ACC112 (cell line): ENCODE measurements around the gene KLF2.

Experiments
- H2AFZ ChIP-seq: fragments of 200-600 bp; sonication (generic); one replicate; pipeline ENCODE4 v1.6.0; 2017; ENCODE audit warnings: antibody characterized with exemption, low read length; ENCODE audit not compliant: unreplicated experiment
- H3K27ac ChIP-seq: fragments of 200-600 bp; sonication (generic); 2 replicates; pipeline ENCODE4 v1.5.1; 2014; ENCODE audit warnings: low read depth, mild to moderate bottlenecking, antibody characterized with exemption, low read length, moderate library complexity
- H3K27me3 ChIP-seq: fragments of 200-600 bp; sonication (generic); 2 replicates; pipeline ENCODE4 v1.6.1; 2014; ENCODE audit warnings: mild to moderate bottlenecking, antibody characterized with exemption, low read length, moderate library complexity, mixed read lengths; ENCODE audit not compliant: insufficient read depth
- H3K36me3 ChIP-seq: fragments of 200-600 bp; sonication (generic); 2 replicates; pipeline ENCODE4 v1.6.1; 2016; ENCODE audit warnings: mild to moderate bottlenecking, antibody characterized with exemption, low read length, moderate library complexity, mixed read lengths; ENCODE audit not compliant: insufficient read depth
- H3K4me1 ChIP-seq: fragments of 200-600 bp; sonication (generic); one replicate; pipeline ENCODE4 v1.6.1; 2016; ENCODE audit warnings: low read length, mixed read lengths; ENCODE audit not compliant: insufficient read depth, unreplicated experiment, control insufficient read depth
- H3K4me3 ChIP-seq: fragments of 200-600 bp; sonication (generic); 2 replicates; pipeline ENCODE4 v1.5.1; 2014; ENCODE audit warnings: mild to moderate bottlenecking, low read depth, low read length
- H3K79me2 ChIP-seq: fragments of 200-600 bp; sonication (generic); one replicate; pipeline ENCODE4 v1.6.0; 2016; ENCODE audit warnings: low read length; ENCODE audit not compliant: control insufficient read depth, unreplicated experiment, insufficient read depth

The KLF2 gene

GRCh38 chr19:16349551-16350152 lies 25.0 kb downstream of the KLF2 start:
- H3K27ac ChIP-seq = no peak overlapping the region
- H3K4me3 ChIP-seq = no peak overlapping the region
- H3K79me2 ChIP-seq = no peaks in the 10 kb centered on the region
- H3K36me3 ChIP-seq = no peaks in the 10 kb centered on the region
- H3K4me1 ChIP-seq = no peaks in the 10 kb centered on the region
- no peaks in the 10 kb centered on the region for H3K27me3 ChIP-seq
- no peak overlapping the region for H2AFZ ChIP-seq

- Histone ChIP-seq H3K4me1 (no peaks in the 10 kb centered on the region), H3K36me3 (no peaks in the 10 kb centered on the region), H3K27ac (no peak overlapping the region), H3K4me3 (no peak overlapping the region), H3K79me2 (no peaks in the 10 kb centered on the region), H3K27me3 (no peaks in the 10 kb centered on the region), H2AFZ (no peak overlapping the region)
Measured at GRCh38 chr19:16351133-16351809, 26.6 kb downstream of the KLF2 start.

DNA sequence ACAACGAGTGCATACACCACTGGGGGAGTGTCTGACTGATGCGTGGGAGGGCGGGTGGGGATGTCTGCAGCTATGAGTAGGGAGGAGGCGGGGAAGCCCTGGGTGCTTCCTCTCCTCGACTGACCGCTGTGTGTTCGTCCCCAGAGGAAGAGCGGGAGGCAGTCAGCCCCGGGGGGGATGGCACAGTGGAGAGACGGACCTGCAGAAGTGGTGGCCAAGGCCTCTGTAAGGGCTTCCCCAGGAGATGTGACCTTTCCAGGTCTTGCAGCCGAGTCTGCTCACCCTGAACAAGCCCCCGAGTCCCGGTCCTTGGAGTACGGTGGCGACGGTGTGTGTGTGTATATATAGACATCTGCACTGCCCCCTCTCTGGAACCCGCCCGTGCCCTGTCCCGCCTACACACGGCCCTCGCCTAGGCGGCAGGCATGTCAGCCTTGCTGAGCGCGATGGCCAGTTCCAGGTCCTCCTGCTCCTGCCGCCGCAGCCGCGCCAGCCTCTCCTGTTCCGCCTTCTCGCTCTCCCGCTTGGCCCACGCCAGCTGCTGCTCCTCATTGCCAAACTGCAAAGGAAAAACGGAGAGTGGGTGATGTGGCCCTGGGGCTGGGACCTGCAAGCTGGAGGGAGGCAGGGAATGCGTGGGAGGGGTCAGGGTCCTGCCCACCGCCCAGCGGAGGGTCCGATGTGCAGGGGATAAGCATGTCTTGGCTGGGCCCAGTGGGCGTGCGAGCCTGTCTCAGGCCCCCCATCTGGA lies 30.8 kb downstream of the KLF2 start:
- no peak overlapping the region for H3K27ac ChIP-seq
- no peaks in the 10 kb centered on the region for H3K36me3 ChIP-seq
- H3K27me3 ChIP-seq = no peaks in the 10 kb centered on the region
- H3K79me2 ChIP-seq = no peaks in the 10 kb centered on the region
- H2AFZ ChIP-seq = no peak overlapping the region
- H3K4me1 ChIP-seq = no peaks in the 10 kb centered on the region
- H3K4me3 ChIP-seq = no peak overlapping the region

DNA sequence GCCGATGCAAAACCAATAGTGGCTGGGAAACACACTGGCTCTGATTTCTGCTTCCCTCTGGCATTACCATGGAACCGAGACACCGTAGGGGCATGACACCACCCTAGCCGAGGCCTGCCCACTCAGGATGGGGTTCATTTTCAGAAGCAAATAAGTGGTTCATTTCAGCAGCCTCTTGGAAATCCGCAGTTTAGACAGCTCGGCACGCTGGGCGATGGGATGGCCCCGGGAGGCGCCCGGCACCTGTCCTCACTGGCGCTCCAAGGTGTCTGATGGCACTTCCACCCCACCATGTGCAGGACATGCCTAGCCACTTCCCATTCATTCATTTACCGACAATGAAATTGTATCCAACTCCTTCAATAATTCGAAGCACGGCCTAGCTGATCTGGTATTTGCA lies 33.8 kb downstream of the KLF2 start:
- Histone ChIP-seq H2AFZ (no peak overlapping the region), H3K4me1 (no peaks in the 10 kb centered on the region), H3K36me3 (no peaks in the 10 kb centered on the region), H3K79me2 (no peaks in the 10 kb centered on the region), H3K4me3 (no peak overlapping the region), H3K27me3 (no peaks in the 10 kb centered on the region), H3K27ac (no peak overlapping the region)

DNA sequence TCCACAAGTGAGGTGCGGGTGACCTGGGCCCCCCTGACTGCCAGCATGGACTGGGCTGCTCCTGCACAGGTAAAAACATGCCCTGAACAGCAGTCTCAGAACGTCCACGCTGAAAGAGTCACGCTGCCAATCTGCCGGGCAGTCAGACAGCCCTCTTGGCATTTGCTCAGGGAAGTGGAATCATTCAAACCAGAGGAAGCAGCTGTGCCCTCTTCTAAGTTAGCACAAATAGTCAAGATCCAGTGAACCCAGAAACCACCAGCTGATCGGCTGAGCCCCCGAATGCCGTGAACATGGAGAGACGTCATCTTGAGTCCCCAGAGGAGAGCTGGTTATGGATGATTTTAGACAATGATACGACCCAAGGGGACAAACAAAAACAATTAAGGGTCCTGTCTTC lies 34.4 kb downstream of the KLF2 start:
- H3K79me2 ChIP-seq = no peaks in the 10 kb centered on the region
- no peak overlapping the region for H2AFZ ChIP-seq
- H3K4me3 ChIP-seq = no peak overlapping the region
- no peak overlapping the region for H3K27ac ChIP-seq
- no peaks in the 10 kb centered on the region for H3K27me3 ChIP-seq
- H3K4me1 ChIP-seq = no peaks in the 10 kb centered on the region
- no peaks in the 10 kb centered on the region for H3K36me3 ChIP-seq

DNA sequence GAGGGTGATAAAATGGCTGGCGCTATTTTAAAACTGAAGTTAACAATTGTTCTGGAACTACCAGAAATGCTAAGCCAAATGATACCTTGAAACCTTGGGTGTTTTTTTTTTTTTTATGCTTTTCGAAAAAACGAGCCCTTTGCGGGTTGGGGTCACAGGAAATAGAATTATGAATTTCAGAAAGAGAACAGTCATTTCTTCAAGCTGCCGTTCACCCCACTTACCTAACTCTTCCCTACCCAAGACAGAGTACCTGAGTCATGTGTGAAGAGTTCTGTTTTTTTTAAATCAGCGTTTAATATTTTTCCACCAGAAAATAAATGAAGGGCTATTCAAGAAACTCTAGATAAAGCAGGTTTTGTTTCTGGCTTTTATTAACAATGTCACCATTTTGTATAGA lies 35.3 kb downstream of the KLF2 start:
- no peak overlapping the region for H3K27ac ChIP-seq
- H3K27me3 ChIP-seq = no peaks in the 10 kb centered on the region

DNA sequence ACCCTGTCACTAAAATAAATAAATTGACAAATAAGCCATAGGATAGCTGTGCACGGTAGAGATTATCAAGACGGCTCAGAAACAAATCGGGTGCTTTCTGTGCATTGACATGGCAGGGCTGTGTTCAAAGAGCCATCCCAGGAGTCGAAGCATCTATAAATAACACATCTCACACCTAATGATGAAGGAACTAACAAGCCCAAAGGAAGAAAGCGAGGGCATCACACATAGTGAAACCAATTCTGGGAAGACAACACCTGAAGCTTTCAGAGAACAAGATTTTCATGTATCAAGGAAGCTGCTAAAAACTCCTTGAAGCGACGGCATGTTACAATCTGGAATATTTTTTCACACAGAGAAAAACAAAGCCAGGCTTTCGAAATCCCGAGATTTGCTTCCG lies 36.1 kb downstream of the KLF2 start:
- Histone ChIP-seq H3K27ac (no peak overlapping the region), H3K79me2 (no peaks in the 10 kb centered on the region), H3K36me3 (no peaks in the 10 kb centered on the region), H2AFZ (no peak overlapping the region), H3K27me3 (no peaks in the 10 kb centered on the region), H3K4me3 (no peak overlapping the region), H3K4me1 (no peaks in the 10 kb centered on the region)

More for the DNA sequence above, 35.3 kb downstream of the KLF2 start:
- no peaks in the 10 kb centered on the region for H3K4me1 ChIP-seq
- no peak overlapping the region for H3K4me3 ChIP-seq
- H3K36me3 ChIP-seq = no peaks in the 10 kb centered on the region
- H2AFZ ChIP-seq = no peak overlapping the region
- H3K79me2 ChIP-seq = no peaks in the 10 kb centered on the region

GRCh38 chr19:16361254-16361653 lies 36.6 kb downstream of the KLF2 start:
- Histone ChIP-seq H2AFZ (no peak overlapping the region), H3K27me3 (no peaks in the 10 kb centered on the region), H3K79me2 (no peaks in the 10 kb centered on the region), H3K27ac (no peak overlapping the region), H3K4me3 (no peak overlapping the region), H3K36me3 (no peaks in the 10 kb centered on the region), H3K4me1 (no peaks in the 10 kb centered on the region)

DNA sequence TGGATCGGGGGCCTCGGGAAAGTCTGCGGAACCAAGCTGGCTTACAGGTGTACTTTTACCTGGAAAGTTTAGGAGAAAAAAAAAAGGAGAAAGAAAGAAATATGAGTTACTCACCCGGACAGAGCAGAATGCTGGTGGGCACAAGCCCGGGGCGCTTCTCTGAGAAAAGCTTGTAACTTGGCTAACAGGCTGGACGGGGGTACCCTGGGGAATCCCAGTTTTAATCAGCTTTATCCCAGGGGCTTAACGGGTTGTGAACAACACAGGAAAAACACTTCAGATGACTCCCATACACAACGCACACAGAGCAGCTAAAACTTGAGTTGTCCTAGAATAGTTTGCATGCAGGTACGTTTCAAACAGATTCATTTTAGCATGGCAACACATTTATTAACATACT lies 37.3 kb downstream of the KLF2 start:
- Histone ChIP-seq H3K4me3 (no peak overlapping the region), H3K79me2 (no peaks in the 10 kb centered on the region), H2AFZ (no peak overlapping the region), H3K4me1 (no peaks in the 10 kb centered on the region), H3K27ac (no peak overlapping the region), H3K36me3 (no peaks in the 10 kb centered on the region), H3K27me3 (no peaks in the 10 kb centered on the region)

DNA sequence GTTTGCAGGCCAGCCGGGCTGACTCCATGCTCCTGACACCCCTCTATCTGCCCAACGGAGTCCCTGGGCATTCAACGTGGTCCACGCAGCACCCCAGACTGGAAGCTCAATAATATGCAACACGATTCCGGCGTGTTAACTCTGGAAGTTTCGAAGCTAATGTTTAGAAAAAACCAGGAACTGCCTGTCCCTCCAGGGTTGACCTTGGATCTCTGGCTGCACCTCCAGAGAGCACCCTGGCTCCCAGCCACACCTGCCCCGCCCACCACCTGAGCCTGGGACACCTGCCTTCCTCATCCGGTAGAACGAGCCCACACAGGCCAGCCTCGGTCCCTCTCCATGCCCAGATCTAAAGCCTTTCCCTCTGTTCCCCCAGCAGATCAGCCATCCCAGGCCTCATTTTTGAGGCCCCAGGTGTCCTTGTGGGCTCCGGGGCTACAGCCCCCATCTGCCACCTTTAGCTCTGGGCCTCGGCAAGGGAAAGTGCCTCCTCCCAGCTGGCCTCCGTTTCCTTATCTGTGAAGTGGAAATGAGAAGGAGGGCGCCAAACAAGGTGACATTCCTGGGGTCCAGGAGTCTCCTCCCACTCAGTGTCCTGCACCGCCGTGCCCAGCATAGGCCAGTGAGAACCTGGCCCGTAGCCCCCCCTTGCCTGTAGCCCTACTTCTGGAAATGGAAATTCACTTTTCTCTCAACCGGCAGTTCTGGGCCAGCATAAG lies 38.7 kb downstream of the KLF2 start:
- Histone ChIP-seq H2AFZ (no peak overlapping the region), H3K4me1 (no peaks in the 10 kb centered on the region), H3K27me3 (no peaks in the 10 kb centered on the region), H3K4me3 (no peak overlapping the region), H3K79me2 (no peaks in the 10 kb centered on the region), H3K36me3 (no peaks in the 10 kb centered on the region), H3K27ac (no peak overlapping the region)
